Sigmoid colon (tissue), 7 donors: ENCODE data around the gene DRAXIN. TPM values are rescaled to one million over a fixed set of nuclear protein-coding genes. Genes with fewer than 3 reads are reported as not detected.

Source experiments
- DNase-seq: peaks from one replicate; pipeline ENCODE4 v3.0.0-alpha.2; 2019
- H3K27ac ChIP-seq, 4 donors: fragments of 200-600 bp; sonication (generic); one replicate each; pipeline ENCODE4 v1.5.1; 2016 to 2019; ENCODE audit warnings: mild to moderate bottlenecking in 1 of 4
- H3K27me3 ChIP-seq, 3 donors: fragments of 200-600 bp; sonication (generic); one replicate each; pipeline ENCODE4 v1.5.1; 2019; ENCODE audit warnings: mild to moderate bottlenecking in 1 of 3
- H3K36me3 ChIP-seq, 4 donors: fragments of 200-600 bp; sonication (generic); one replicate each; pipeline ENCODE4 v1.5.1; 2016 to 2019
- H3K4me1 ChIP-seq, 4 donors: fragments of 200-600 bp; sonication (generic); one replicate each; pipeline ENCODE4 v1.5.1; 2017 to 2019
- H3K4me3 ChIP-seq, 4 donors: fragments of 200-600 bp; sonication (generic); one replicate each; pipeline ENCODE4 v1.5.1; 2017 to 2019; ENCODE audit warnings: mild to moderate bottlenecking in 2 of 4, moderate library complexity in 1 of 4
- H3K9me3 ChIP-seq, 4 donors: fragments of 200-600 bp in 3 of 4; sonication (generic) in 3 of 4; one replicate each; pipeline versions ENCODE4 v1.5.1 to v1.6.1; 2013 to 2019
- CTCF ChIP-seq, 4 experiments: fragments of 450-650 bp in 3 of 4; fragments of 200-600 bp in 1 of 4; IDR thresholded peaks; one replicate each; pipeline ENCODE4 v1.5.1; 2016 to 2019; ENCODE audit warnings: antibody characterized with exemption in 4 of 4, mild to moderate bottlenecking in 3 of 4, moderate library complexity in 2 of 4
- EP300 ChIP-seq, 4 donors: sonication (generic); formaldehyde crosslinking; IDR thresholded peaks; one replicate each; pipeline ENCODE4 v1.6.1; 2017; ENCODE audit warnings: antibody characterized with exemption in 4 of 4
- POLR2A ChIP-seq, 2 donors: fragments of 450-650 bp; IDR thresholded peaks; one replicate each; pipeline ENCODE4 v1.6.1; 2016; ENCODE audit warnings: antibody characterized with exemption in 2 of 2, mild to moderate bottlenecking in 2 of 2, moderate library complexity in 2 of 2
- POLR2AphosphoS5 ChIP-seq, 4 donors: sonication (generic); formaldehyde crosslinking; IDR thresholded peaks; one replicate each; pipeline ENCODE4 v1.6.1; 2017; ENCODE audit warnings: antibody characterized with exemption in 4 of 4
- WGBS, 2 donors: extraction: QIAGEN DNeasy Blood & Tissue Kit; methylation state at CpG; one replicate each; pipeline ENCODE4 v1.1.7; 2013; 5-methylcytosine and 5-hydroxymethylcytosine counted together
- intact Hi-C: fragments of 100-400 bp; cut with DNase I; formaldehyde crosslinking; loops from one replicate; pipeline ENCODE4 v1.15.1; 2023
- polyA plus RNA-seq, 3 donors: library from polyadenylated mRNA; stranded (reverse); fragments of 200-250 nt; gene quantifications; one replicate each; pipeline ENCODE4 v1.2.3, GENCODE V29; 2013
- total RNA-seq, 4 donors: library from RNA; depleted of rRNA; stranded (reverse); fragments of >200 nt; gene quantifications; one replicate each; pipeline ENCODE4 v1.1.0, GENCODE V29; 2016
- donor health status: healthy with polysubstance abuse.
- donor health status: Bipolar disorder and iron deficiency.
- donor health status: healthy.

Gene DRAXIN
- total and polyA plus RNA-seq, 7 donors = 0.13 to 0.36 (median 0.28) TPM; not detected in 4

- no peak for DNase-seq
- intact Hi-C loops = no loop called here
- Histone ChIP-seq H3K4me3 (no peak overlapping the region), H3K27ac (no peak overlapping the region), H3K27me3 (no peaks in the 10 kb centered on the region), H3K36me3 (peaks cover 0 to 2% (median under 1%) of the 10 kb centered on the region in 4 donors), H3K9me3 (no peaks in the 10 kb centered on the region), H3K4me1 (peaks cover 0 to 16% (median 12%) of the 10 kb centered on the region in 4 donors)
- 18 to 56% methylated on average over 7 of the region's 7 CpGs for WGBS, 2 donors
- TF ChIP-seq POLR2A (IDR thresholded peaks at IDR 0.05) (no peak), POLR2AphosphoS5 (IDR thresholded peaks at IDR 0.05) (no peak), EP300 (IDR thresholded peaks at IDR 0.05) (no peak), CTCF (IDR thresholded peaks at IDR 0.05) (no peak)
These were observed 9.2 kb upstream of the DRAXIN start for GRCh38 chr1:11682287-11682771.

GRCh38 chr1:11682799-11683198 is 8.7 kb upstream of the DRAXIN start:
- WGBS, 2 donors = 41 to 62% methylated on average over 1 of the region's 1 CpG
- H3K36me3 ChIP-seq = no peaks in the 10 kb centered on the region
- H3K4me1 ChIP-seq = peaks cover 0 to 16% (median 12%) of the 10 kb centered on the region in 4 donors
- TF ChIP-seq POLR2A (IDR thresholded peaks at IDR 0.05) = no peak
- no peak for TF ChIP-seq EP300 (IDR thresholded peaks at IDR 0.05)
- no peak for TF ChIP-seq CTCF (IDR thresholded peaks at IDR 0.05)
- no peak for TF ChIP-seq POLR2AphosphoS5 (IDR thresholded peaks at IDR 0.05)
- no peaks in the 10 kb centered on the region for H3K9me3 ChIP-seq
- peaks cover 0 to under 1% (median 0%) of the 10 kb centered on the region in 3 donors for H3K27me3 ChIP-seq
- no peak overlapping the region for H3K27ac ChIP-seq
- intact Hi-C loops = no loop called here
- no peak overlapping the region for H3K4me3 ChIP-seq
- no peak for DNase-seq

- no peaks in the 10 kb centered on the region for H3K36me3 ChIP-seq
- no peak overlapping the region for H3K27ac ChIP-seq
- H3K9me3 ChIP-seq = no peaks in the 10 kb centered on the region
- WGBS, 2 donors = 54 to 65% methylated on average over 7 of the region's 7 CpGs
- TF ChIP-seq POLR2AphosphoS5 (IDR thresholded peaks at IDR 0.05) = no peak
- TF ChIP-seq POLR2A (IDR thresholded peaks at IDR 0.05) = no peak
- no peak for TF ChIP-seq CTCF (IDR thresholded peaks at IDR 0.05)
- no peak for TF ChIP-seq EP300 (IDR thresholded peaks at IDR 0.05)
- DNase-seq = no peak
- intact Hi-C loops = no loop called here
- H3K4me1 ChIP-seq = peaks cover 0 to 16% (median 12%) of the 10 kb centered on the region in 4 donors
- no peak overlapping the region for H3K4me3 ChIP-seq
- H3K27me3 ChIP-seq = peaks cover 0 to 13% (median 4%) of the 10 kb centered on the region in 3 donors
These were observed 7.4 kb upstream of the DRAXIN start for GRCh38 chr1:11684070-11684469.

- intact Hi-C loops = no loop called here
- H3K9me3 ChIP-seq = no peaks in the 10 kb centered on the region
- H3K27me3 ChIP-seq = peaks cover 0 to 24% (median 4%) of the 10 kb centered on the region in 3 donors
- no peak overlapping the region for H3K4me3 ChIP-seq
- TF ChIP-seq EP300 (IDR thresholded peaks at IDR 0.05) (no peak), POLR2A (IDR thresholded peaks at IDR 0.05) (no peak), POLR2AphosphoS5 (IDR thresholded peaks at IDR 0.05) (no peak), CTCF (IDR thresholded peaks at IDR 0.05) (no peak)
- no peak for DNase-seq
- no peak overlapping the region for H3K27ac ChIP-seq
- 91 to 95% methylated on average over 7 of the region's 7 CpGs for WGBS, 2 donors
- no peaks in the 10 kb centered on the region for H3K36me3 ChIP-seq
- peaks cover 0 to 11% (median 6%) of the 10 kb centered on the region in 4 donors for H3K4me1 ChIP-seq
These were observed 6.2 kb upstream of the DRAXIN start for GRCh38 chr1:11685210-11685752.
